Measurements from ENCODE around the gene CUBN. TPM values are rescaled to one million over a fixed set of nuclear protein-coding genes. Genes with fewer than 3 reads are reported as not detected.

The CUBN gene
- total and polyA plus RNA-seq, 2 donors, result 0.54 to 6.1 TPM

DNA sequence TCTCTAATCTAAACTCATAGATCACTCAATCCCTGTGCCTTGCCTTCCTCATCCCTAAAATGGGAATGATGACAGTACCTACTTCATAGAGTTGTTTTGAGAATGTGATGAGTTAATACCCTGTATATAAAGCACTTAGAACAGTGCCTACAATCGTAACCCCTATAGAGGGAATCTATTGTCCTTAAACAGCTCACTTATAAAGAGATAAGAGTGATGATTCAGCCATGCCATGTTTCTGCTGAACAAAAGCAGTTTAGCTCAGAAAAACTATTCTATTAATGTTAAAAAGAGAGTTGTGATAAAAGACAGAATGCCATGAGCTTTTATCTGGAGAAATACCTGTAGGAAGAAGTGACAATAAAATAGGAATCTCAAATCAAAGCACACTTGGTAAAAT is 63.6 kb downstream of the CUBN start:
- Histone ChIP-seq H3K4me3 (ENCODE audit: low read depth, low read length) (no peak overlapping the region), H3K36me3 (ENCODE audit: insufficient read depth) (no peaks in the 10 kb centered on the region), H3K4me1 (ENCODE audit: insufficient read depth) (no peaks in the 10 kb centered on the region), H3K27ac (ENCODE audit: low read depth) (no peak overlapping the region)
- DNase-seq (ENCODE audit: extremely low spot score), result no peak
- 77% methylated on average over 1 of the region's 1 CpG for WGBS

DNA sequence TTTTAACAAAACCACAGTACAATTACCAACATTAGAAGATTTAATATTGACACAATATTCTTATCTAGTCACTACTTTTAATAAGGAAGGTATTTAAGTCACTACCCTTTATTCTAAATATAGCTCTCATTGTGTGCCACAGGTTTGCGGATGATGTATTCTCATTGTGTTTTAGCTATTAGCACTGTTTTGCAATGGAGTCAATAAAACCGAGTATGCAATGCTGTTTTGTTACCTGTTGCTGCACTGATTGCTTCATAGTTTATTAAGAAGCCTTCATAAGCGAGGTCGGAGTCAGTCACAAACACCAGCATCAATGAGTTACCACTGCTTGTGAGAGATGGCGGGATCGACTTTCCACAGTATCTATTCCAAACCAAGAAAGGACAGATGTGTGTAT is 64.3 kb downstream of the CUBN start:
- WGBS, result 94% methylated on average over 6 of the region's 6 CpGs
- Histone ChIP-seq H3K4me1 (ENCODE audit: insufficient read depth) (no peaks in the 10 kb centered on the region), H3K4me3 (ENCODE audit: low read depth, low read length) (no peak overlapping the region), H3K27ac (ENCODE audit: low read depth) (no peak overlapping the region), H3K36me3 (ENCODE audit: insufficient read depth) (no peaks in the 10 kb centered on the region)
- no peak for DNase-seq (ENCODE audit: extremely low spot score)

DNA sequence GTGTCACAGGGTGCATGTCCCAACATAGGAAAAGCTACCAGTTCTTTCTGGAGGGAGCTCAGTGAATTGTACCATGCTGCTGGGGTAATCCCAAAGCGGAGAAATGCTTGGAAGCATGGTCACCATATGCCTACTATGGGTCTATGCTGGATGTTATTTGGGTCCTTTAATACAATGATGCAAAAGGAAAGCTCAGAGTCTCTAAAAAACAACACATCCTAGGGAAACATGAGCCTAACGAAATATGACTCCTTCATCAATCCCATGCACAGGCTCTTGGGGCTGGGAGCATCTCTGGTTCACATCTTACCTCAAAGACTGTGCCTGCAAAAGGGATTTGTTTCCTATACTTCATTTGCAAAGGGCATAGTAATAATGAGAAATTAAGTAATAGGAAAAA is 65.2 kb downstream of the CUBN start:
- Histone ChIP-seq H3K4me1 (ENCODE audit: insufficient read depth) (no peaks in the 10 kb centered on the region), H3K27ac (ENCODE audit: low read depth) (no peak overlapping the region), H3K36me3 (ENCODE audit: insufficient read depth) (no peaks in the 10 kb centered on the region), H3K4me3 (ENCODE audit: low read depth, low read length) (no peak overlapping the region)
- DNase-seq (ENCODE audit: extremely low spot score), result no peak
- whole genome bisulfite sequencing, result 93% methylated on average over 2 of the region's 2 CpGs

DNA sequence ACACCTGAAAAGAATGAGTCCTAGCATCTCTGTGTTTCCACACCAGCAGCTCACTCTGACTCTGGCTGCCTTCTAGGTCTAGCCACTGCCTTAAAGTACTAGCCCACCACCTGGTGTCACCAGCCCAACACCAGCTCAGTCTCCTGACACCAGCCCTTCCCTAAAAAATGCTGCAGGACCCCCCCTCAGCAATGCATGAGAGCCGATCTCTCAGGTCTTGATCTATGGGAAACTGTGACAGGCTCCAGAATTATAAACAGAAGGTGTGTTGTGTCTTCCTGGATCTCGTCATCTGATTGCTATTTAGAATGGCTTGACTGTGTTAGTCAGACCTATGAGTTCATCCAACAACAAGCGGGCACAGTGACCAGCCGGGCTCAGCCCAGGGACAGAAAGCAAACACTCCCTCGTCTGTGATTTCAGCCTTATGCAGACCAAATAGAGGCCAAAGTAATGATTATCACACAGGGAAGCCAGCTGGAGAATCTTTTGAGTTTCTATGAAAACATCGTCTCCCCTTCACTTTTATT is 66.6 kb downstream of the CUBN start:
- no peaks in the 10 kb centered on the region for H3K36me3 ChIP-seq (ENCODE audit: insufficient read depth)
- 41% methylated on average over 6 of the region's 6 CpGs for WGBS
- DNase-seq (ENCODE audit: extremely low spot score), result no peak
- H3K27ac ChIP-seq (ENCODE audit: low read depth), result peak overlapping the region; percentile 14
- no peaks in the 10 kb centered on the region for H3K4me1 ChIP-seq (ENCODE audit: insufficient read depth)
- no peak overlapping the region for H3K4me3 ChIP-seq (ENCODE audit: low read depth, low read length)

DNA sequence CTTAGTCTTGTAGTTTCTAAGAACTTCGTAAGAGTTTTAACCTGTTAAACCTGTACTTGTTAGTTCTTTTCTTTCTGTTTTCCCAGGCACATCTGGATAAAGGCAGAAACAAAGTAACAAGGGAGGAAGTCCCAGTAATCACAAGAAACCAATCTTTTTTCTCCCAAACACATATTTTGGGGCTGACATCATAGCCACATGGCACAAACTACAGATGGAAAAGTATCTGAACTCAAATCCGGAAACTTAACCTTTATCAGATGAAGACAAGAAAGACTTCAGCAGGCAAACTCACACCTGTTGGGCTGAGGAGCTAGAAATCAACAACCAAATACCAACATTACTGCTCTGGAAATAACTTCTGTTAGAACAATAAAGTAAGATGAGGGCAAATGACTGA is 67.1 kb downstream of the CUBN start:
- DNase-seq (ENCODE audit: extremely low spot score), result no peak
- 40% methylated on average over 2 of the region's 2 CpGs for WGBS
- no peak overlapping the region for H3K4me3 ChIP-seq (ENCODE audit: low read depth, low read length)

DNA sequence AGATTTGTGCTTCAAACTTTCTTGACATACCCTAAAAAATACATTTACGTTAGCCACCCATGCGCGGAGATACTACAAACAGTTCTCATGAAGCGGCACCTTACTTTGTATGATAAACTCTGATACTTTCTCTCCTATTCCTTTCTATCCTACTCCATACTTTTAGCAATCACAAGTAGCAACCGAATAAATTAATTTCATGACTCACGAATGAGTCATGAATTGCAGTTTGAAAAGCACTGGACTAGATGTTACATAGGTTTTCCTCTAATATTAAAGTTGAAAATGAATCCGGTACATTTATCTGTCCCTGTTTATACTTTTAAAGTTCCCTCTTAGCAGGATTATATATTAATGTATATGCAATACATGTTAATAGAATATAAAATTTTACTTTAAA is 67.6 kb downstream of the CUBN start:
- no peak for DNase-seq (ENCODE audit: extremely low spot score)
- H3K36me3 ChIP-seq (ENCODE audit: insufficient read depth), result no peaks in the 10 kb centered on the region
- 80% methylated on average over 7 of the region's 7 CpGs for WGBS
- H3K4me3 ChIP-seq (ENCODE audit: low read depth, low read length), result no peak overlapping the region
- H3K27ac ChIP-seq (ENCODE audit: low read depth), result no peak overlapping the region
- H3K4me1 ChIP-seq (ENCODE audit: insufficient read depth), result no peaks in the 10 kb centered on the region

More for the DNA sequence above, 67.1 kb downstream of the CUBN start:
- H3K36me3 ChIP-seq (ENCODE audit: insufficient read depth), result no peaks in the 10 kb centered on the region
- H3K4me1 ChIP-seq (ENCODE audit: insufficient read depth), result no peaks in the 10 kb centered on the region
- H3K27ac ChIP-seq (ENCODE audit: low read depth), result no peak overlapping the region

DNA sequence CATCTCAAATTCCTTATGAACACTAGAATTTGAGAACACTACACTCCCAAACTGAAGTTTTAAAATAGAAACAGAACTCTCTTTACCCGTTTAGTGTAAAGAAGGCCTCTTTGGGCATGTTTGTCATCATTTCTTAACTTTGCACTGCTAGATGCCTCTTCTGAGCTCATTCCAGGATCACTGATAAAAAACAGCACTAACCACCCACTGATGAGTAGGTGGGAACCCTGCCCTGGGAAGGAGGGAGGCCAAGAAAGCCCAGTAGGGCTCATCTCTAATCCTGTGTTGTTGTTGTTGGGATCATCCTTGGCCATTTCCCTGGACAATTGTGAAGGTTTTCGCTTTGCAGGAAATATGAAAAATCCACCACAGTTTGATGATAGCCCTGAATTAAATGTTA is 68.2 kb downstream of the CUBN start:
- H3K4me1 ChIP-seq (ENCODE audit: insufficient read depth), result no peaks in the 10 kb centered on the region
- H3K27ac ChIP-seq (ENCODE audit: low read depth), result no peak overlapping the region
- WGBS, result 63% methylated on average over 2 of the region's 2 CpGs
- no peak overlapping the region for H3K4me3 ChIP-seq (ENCODE audit: low read depth, low read length)
- no peaks in the 10 kb centered on the region for H3K36me3 ChIP-seq (ENCODE audit: insufficient read depth)
- no peak for DNase-seq (ENCODE audit: extremely low spot score)

DNA sequence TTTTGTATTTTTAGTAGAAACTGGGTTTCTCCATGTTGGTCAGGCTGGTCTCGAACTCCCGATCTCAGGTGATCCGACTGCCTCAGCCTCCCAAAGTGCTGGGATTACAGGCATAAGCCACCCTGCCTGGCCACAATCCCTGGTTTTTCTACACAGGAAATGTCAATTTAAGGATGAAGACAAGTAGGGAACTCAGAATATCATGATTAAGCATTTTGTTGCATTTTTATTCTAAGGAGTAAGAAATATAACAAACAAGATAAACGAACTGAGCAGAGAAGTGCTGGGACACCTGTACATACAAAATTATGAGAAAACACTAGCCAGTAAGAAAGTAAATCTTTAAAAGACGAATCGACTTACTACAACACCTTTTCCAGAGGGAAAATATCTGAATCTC is 69.3 kb downstream of the CUBN start:
- Histone ChIP-seq H3K4me3 (ENCODE audit: low read depth, low read length) (no peak overlapping the region), H3K27ac (ENCODE audit: low read depth) (no peak overlapping the region), H3K36me3 (ENCODE audit: insufficient read depth) (no peaks in the 10 kb centered on the region), H3K4me1 (ENCODE audit: insufficient read depth) (no peaks in the 10 kb centered on the region)
- no peak for DNase-seq (ENCODE audit: extremely low spot score)
- WGBS, result 80% methylated on average over 6 of the region's 6 CpGs

DNA sequence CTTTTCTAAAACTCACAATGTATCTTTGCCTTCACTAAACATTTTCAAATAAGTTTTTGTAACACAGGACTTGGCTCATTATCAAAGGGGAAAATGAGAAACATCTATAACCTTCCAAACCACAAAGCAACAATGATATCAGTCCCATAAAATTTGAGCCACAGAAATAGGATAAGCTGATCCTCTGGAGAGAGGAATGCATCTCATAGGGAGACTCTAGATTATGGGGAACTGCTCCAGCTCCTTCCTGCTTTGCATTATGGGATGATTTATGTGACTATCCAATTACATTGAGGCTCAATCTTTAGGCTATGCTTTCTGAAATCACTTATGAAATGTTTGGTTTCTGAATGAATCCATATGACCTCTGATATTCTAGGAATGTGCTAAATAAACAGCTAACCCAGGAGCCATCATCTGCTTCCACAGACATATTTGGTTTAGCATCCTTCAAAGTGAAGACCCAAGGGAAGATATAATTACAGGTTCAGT is 70.4 kb downstream of the CUBN start:
- Histone ChIP-seq H3K36me3 (ENCODE audit: insufficient read depth) (no peaks in the 10 kb centered on the region), H3K4me1 (ENCODE audit: insufficient read depth) (no peaks in the 10 kb centered on the region), H3K4me3 (ENCODE audit: low read depth, low read length) (no peak overlapping the region), H3K27ac (ENCODE audit: low read depth) (peak overlapping the region; percentile 10)
- DNase-seq (ENCODE audit: extremely low spot score), result no peak

DNA sequence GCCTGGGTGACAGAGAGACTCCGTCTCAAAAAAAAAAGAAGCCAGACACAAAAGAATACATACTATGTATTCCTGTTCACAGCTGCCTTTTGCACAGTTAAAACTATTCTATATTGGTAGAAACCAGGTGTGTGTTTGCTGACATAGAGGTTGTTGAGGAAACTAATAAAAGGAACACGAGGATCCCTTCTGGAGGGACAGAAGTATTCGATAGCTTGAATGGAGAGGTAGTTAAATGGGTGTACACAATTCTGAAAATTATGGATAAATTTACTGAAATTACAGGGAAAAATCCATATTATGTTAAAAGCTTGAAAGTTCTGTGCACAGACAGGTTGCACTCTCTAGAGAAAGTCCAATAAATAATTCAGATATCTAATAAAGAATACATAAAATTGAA is 71.5 kb downstream of the CUBN start:
- DNase-seq (ENCODE audit: extremely low spot score), result no peak
- WGBS, result 82% methylated on average over 3 of the region's 3 CpGs
- H3K4me1 ChIP-seq (ENCODE audit: insufficient read depth), result no peaks in the 10 kb centered on the region
- no peak overlapping the region for H3K4me3 ChIP-seq (ENCODE audit: low read depth, low read length)
- no peak overlapping the region for H3K27ac ChIP-seq (ENCODE audit: low read depth)
- H3K36me3 ChIP-seq (ENCODE audit: insufficient read depth), result no peaks in the 10 kb centered on the region

DNA sequence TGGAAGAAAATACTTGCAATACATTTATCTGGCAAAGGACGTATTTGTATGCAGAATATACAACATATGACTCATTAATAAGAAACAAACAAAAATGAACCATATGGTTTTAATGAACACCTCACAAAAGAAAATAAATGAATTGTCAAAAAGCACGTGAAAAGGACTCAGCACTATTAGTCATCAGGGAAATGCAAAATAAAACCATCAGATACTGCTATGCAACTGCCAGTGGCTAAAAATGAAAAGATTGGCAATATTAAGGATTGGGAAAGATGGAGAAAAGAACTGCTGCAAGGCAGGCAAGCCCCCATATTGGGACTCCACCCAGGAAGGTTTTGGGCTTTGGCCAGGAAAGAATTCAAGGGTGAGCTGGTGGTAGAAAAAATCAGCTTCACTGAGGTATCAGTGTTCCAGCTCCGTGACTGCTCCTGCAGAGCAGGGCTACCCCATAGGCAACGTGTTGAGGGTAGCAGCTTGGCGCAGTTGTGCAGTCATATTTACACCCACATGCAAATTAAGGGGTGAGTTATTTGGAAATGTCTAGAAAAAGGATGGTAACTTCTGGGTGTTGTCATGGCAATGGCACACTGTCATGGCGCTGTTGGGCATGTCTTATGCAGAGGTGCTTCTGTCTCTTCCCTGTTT is 72.7 kb downstream of the CUBN start:
- no peak for DNase-seq (ENCODE audit: extremely low spot score)
- no peaks in the 10 kb centered on the region for H3K4me1 ChIP-seq (ENCODE audit: insufficient read depth)
- no peaks in the 10 kb centered on the region for H3K36me3 ChIP-seq (ENCODE audit: insufficient read depth)
- no peak overlapping the region for H3K4me3 ChIP-seq (ENCODE audit: low read depth, low read length)
- WGBS, result 76% methylated on average over 6 of the region's 6 CpGs
- no peak overlapping the region for H3K27ac ChIP-seq (ENCODE audit: low read depth)

DNA sequence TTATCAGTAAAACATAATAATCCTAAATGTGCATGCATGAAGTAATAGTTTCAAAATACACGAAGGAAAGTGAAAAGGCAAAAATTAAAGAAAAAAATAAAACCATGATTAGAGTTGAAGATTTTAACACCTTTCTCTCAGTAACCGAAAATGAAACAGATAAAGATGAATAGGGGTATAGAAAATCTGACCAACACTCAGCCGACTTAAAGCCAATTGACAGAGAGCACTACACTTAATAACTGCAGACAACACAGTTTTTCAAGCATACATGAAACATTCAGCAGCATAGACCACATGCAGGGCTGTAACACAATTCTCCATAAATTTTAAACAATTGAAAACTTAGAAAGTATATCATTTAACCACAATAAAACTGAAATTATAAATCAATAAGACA is 76.1 kb downstream of the CUBN start:
- Histone ChIP-seq H3K36me3 (ENCODE audit: insufficient read depth) (no peaks in the 10 kb centered on the region), H3K4me1 (ENCODE audit: insufficient read depth) (no peaks in the 10 kb centered on the region), H3K4me3 (ENCODE audit: low read depth, low read length) (no peak overlapping the region), H3K27ac (ENCODE audit: low read depth) (no peak overlapping the region)
- DNase-seq (ENCODE audit: extremely low spot score), result no peak
- WGBS, result 90% methylated on average over 3 of the region's 3 CpGs

DNA sequence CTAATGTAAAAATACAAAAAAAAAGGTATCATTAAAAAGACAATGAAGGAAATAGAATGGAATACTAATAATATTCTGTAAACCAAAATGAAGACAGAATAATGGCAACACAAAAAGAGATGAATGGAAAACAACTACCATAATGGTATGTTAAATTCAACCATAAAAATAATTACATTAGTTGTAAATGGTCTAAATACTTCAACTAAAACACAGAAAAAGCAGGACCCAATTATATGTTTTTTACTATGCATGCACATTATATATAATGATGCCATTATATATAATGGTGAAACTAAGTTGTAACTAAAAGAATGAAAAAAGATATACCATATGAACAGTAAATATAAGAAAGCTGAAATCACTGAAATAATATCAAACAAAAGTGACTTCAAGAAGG is 76.5 kb downstream of the CUBN start:
- Histone ChIP-seq H3K27ac (ENCODE audit: low read depth) (no peak overlapping the region), H3K4me3 (ENCODE audit: low read depth, low read length) (no peak overlapping the region), H3K4me1 (ENCODE audit: insufficient read depth) (no peaks in the 10 kb centered on the region), H3K36me3 (ENCODE audit: insufficient read depth) (no peaks in the 10 kb centered on the region)
- no peak for DNase-seq (ENCODE audit: extremely low spot score)

DNA sequence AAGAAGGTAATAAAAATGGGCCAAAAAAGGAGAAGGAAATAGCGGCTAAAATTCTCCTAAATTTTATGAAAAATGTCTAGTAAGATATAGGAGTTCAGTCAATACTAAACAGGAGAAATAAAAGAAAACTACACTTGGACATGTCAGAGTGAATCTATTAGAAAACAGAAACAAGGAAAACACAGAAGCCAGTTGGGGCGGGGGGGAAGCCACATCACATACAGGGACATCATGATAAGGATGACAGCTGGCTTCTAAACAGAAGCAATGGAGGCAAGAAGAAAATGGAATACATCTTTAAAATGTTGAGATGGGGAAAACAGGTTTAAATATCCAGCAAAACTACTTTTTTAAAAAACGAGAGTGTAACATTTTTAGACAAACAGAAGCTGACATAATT is 77.8 kb downstream of the CUBN start:
- no peak overlapping the region for H3K4me3 ChIP-seq (ENCODE audit: low read depth, low read length)
- no peaks in the 10 kb centered on the region for H3K4me1 ChIP-seq (ENCODE audit: insufficient read depth)
- H3K27ac ChIP-seq (ENCODE audit: low read depth), result no peak overlapping the region
- no peaks in the 10 kb centered on the region for H3K36me3 ChIP-seq (ENCODE audit: insufficient read depth)
- 87% methylated on average over 3 of the region's 3 CpGs for WGBS
- DNase-seq (ENCODE audit: extremely low spot score), result no peak

DNA sequence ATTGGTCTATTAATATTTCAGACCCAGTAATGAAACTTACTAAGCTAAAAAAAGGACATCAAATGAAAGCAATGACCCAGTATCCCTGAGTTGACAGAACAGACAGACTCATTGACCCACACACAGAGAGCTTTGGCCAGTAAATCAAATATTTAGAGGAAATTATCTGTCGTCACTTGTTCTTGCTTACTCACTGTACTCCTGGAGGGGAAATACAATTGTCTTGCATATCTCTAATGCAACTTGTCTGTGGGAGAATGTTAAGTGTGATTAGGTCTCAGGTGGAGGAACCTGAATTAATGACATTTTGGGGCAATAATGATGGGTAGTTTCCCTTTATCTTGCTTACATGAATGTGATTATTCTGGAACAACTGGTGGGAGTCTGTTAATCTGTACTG is 80.4 kb downstream of the CUBN start:
- Histone ChIP-seq H3K27ac (ENCODE audit: low read depth) (no peak overlapping the region), H3K4me3 (ENCODE audit: low read depth, low read length) (no peak overlapping the region), H3K36me3 (ENCODE audit: insufficient read depth) (no peaks in the 10 kb centered on the region), H3K4me1 (ENCODE audit: insufficient read depth) (no peaks in the 10 kb centered on the region)
- 76% methylated on average over 1 of the region's 1 CpG for WGBS
- no peak for DNase-seq (ENCODE audit: extremely low spot score)

Measured in urinary bladder (tissue), 4 donors.